MM.1S (cell line): ENCODE results near the gene STIM1.
"Not testable (repeated sequence)": the region's sequence is repeated elsewhere in the genome, so short reads cannot be mapped to it uniquely, and the experiment has no call there.

Source experiments
- CTCF ChIP-seq: fragments of 300-600 bp; sonication (generic); IDR thresholded peaks from 2 replicates; pipeline ENCODE4 v1.5.1; 2016; ENCODE audit warnings: antibody characterized with exemption, low read length, mixed read lengths
- EZH2phosphoT487 ChIP-seq: fragments of 300-600 bp; sonication (generic); IDR thresholded peaks from 2 replicates; pipeline ENCODE4 v1.6.1; 2018; ENCODE audit warnings: antibody characterized with exemption, low read length

- not testable (repeated sequence) for TF ChIP-seq EZH2phosphoT487, CTCF
These were observed 40.6 kb upstream of the STIM1 start for GRCh38 chr11:3814832-3815231.
